OCI-M2 (cell line): ENCODE data around the gene OBSCN.

Experiments used
- DNase-seq: peaks from one replicate; lab custom pipeline; 2025; ENCODE audit not compliant: unreplicated experiment; lab: John Stamatoyannopoulos, UW

OBSCN gene

GRCh38 chr1:228275430-228276173, 67.8 kb downstream of the OBSCN start:
- no peak for DNase-seq

- DNase-seq, result no peak
These were observed 68.5 kb downstream of the OBSCN start for GRCh38 chr1:228276174-228276831.

GRCh38 chr1:228276901-228277490, 69.2 kb downstream of the OBSCN start:
- no peak for DNase-seq

GRCh38 chr1:228277491-228278431, 69.9 kb downstream of the OBSCN start:
- no peak for DNase-seq

- DNase-seq, result no peak
These were observed 70.6 kb downstream of the OBSCN start for GRCh38 chr1:228278432-228278941.

- DNase-seq, result no peak
These were observed 71.3 kb downstream of the OBSCN start for GRCh38 chr1:228279011-228279721.

GRCh38 chr1:228279722-228280105, 71.9 kb downstream of the OBSCN start:
- no peak for DNase-seq

- no peak for DNase-seq
These were observed 72.5 kb downstream of the OBSCN start for GRCh38 chr1:228280106-228280901.

GRCh38 chr1:228280961-228281591, 73.2 kb downstream of the OBSCN start:
- no peak for DNase-seq

GRCh38 chr1:228281631-228282328, 73.9 kb downstream of the OBSCN start:
- no peak for DNase-seq

GRCh38 chr1:228282329-228283042, 74.6 kb downstream of the OBSCN start:
- no peak for DNase-seq

GRCh38 chr1:228283043-228283371, 75.2 kb downstream of the OBSCN start:
- DNase-seq, result no peak

GRCh38 chr1:228283476-228284147, 75.8 kb downstream of the OBSCN start:
- no peak for DNase-seq

- no peak for DNase-seq
These were observed 76.3 kb downstream of the OBSCN start for GRCh38 chr1:228284148-228284495.

- no peak for DNase-seq
These were observed 76.7 kb downstream of the OBSCN start for GRCh38 chr1:228284521-228284920.

GRCh38 chr1:228285661-228286504, 78.0 kb downstream of the OBSCN start:
- no peak for DNase-seq
